ENCODE results near the gene SLC16A11. TPM values are rescaled to one million over a fixed set of nuclear protein-coding genes. Genes with fewer than 3 reads are reported as not detected.
"Not testable (repeated sequence)": the region's sequence is repeated elsewhere in the genome, so short reads cannot be mapped to it uniquely, and the experiment has no call there.

SLC16A11 gene
- total RNA-seq, 1 donor from 2014 or later: 2.8 TPM

DNA sequence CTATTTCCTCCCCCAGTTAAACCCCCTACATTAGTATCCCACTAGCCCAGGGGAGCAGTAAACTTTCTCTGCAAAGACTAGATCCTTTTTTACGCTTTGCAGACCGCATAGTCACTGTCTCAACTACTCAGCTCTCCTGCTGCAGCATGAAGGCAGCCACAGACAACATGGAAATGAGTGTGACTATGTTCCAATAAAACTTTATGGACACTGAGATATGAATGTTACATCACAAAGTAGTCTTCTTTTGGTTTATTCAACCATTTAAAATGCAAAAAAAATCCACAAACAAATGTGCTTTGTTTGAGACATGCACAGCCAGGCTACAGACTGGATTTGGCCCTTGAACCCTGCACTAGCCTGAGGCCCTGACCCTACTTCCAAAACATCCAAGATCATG, 33.4 kb downstream of the SLC16A11 start:
- no peak for DNase-seq (ENCODE audit: low spot score)

DNA sequence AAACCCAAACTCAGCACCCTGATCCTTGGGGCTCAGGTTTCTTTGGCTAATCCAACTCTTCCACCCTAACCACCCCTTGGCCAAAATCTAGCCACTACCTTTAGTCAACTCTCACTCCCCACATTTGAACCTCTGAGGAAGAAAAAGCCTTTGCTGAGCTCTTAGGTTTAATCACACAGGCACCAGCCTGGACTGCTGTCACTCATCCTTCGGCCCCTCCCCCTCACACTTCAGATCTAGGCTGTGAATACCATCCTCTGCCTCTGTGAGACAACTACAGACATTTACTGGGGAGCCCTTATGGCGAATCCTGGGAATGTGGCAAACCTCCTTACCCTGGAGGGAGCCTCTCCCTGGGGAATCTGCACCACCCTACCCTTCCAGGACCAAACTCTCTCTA, 36.7 kb downstream of the SLC16A11 start:
- no peak for DNase-seq (ENCODE audit: low spot score)

DNA sequence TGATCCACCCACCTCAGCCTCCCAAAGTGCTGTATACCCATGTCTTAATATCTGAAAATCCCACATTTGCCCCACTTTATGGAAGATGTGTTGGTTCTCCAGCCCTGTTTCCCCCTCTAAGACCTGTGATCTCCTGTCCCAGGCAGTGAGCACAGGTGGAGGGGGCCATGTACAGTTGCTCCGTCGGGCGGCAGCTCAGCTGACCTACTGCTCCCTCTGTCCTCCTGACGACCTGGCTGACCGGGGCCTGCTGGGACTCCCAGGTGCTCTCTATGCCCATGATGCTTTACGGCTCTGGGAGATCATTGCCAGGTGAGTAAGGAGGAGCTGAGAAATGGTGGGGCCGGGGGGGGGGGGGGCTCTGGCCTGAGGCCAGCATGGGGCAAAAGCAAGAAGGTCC, 38.2 kb downstream of the SLC16A11 start:
- DNase-seq (ENCODE audit: low spot score): no peak

DNA sequence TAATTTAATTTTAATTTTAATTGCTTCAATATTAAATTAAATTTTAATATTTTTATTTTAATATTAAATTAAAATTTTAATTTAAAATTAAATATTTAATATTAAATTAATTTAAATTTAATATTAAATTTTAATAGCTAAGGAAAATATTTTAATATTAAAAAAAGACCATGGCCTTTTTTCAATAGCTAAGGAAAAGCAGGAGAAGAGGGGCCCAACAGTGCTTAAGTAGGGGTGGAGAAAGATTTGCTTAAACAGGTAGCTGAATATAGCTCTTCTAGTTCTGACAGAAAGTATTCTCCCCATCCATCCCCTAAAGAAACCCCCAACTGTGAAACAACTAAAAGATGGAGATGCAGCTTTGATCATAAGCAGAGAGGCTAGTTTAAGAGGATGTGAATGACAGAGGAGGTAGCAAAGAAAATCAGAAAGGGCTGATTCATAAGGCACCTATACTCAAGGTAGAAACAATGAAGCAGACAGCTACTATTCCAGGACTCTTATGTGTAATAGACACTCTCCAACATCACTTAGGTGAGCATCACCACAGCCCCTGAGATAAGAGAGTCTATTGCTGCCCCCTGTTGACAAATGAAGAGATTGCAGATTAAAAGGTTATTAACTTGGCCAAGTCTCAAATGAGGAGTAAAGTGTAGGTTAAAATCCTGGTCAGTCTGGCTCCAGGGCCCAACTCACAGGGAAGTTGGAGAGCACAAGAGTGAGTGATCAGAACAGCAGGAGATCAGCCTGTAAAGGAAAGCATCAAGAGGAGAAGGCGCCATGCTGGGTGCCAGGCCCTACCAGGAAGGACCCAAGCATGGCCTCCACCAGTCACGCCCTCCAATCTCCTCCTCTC, 39.3 kb downstream of the SLC16A11 start:
- no peak for DNase-seq (ENCODE audit: low spot score)

DNA sequence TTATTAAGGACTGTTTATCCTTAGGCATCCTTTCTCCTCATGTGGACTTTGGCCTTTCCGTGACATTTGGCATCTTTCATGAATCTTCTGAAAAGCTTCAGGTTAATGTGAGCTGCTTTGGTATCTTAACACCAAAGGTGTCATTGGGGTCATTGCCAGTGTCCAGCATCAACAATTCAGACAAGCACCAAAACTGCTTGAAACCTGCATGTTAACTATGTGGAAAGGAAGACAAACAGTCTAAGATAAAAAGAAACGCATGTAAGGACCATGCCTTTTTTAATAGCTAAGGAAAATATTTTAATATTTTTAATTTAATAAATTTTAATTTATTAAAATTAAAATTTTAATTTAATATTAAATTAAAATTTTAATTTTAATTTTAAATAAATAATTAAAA, 40.1 kb downstream of the SLC16A11 start:
- DNase-seq (ENCODE audit: low spot score): no peak

DNA sequence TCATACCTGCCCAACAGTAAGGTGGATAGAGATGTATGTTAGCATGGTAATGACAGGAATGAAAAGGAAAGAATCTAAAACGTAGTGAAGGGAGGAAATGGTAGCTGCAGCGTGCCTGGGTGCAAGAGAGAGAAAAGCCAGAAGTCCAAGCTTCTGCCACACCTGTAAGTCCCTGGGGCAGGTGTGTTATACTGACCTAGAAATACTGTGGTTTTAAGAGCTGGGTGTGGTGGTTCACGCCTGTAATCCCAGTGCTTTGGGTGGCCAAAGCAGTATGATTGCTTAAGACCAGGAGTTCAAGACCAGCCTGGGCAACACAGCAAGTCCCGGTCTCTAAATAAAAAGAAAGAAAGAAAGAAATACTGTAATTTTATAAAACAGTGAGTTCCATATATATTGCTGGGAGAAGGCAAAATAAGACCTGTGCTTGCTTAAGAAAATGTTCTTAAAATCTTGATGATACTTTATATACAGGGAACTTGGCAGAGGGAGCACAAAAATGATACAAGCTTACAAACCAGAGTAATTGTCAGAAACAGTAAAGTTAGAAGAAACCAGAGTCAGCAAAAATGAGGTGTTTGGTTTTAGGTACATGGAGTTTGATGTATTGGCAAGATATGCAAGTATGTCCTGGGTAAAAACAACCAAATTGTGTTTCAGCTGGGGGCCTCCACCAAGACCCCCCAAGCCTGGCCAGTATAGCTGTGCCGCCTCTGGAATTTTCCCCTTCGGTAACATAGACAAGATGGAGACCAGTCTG, 41.4 kb downstream of the SLC16A11 start:
- DNase-seq (ENCODE audit: low spot score): no peak

DNA sequence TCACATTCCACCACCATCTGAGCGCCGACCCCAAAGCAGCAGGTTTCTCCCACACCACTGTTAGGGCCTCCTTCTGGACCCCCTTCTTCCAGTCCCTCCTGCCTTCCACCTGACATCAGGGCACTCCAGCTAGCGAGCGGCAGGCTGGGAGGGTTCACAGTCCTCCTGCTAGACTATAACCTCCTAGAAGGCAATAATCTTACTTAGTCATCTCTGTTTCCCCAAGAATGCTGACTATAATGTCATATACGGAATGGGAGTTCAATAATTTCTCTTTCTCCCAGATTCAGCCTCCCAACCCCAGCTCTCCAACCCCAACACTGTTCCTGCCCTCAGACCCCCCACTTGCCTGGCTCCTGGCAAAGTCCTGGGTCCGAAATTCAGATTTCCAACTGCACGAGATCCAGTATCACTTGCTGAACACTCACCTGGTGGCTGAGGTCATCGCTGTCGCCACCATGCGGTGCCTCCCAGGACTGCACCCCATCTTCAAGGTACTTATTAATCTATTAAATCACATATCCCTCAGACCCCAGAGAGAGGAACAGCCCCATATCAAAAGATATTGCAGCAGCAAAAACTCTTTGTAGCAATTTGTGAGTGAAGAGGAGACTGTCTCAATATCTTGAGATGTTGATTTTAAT, 42.5 kb downstream of the SLC16A11 start:
- DNase-seq (ENCODE audit: low spot score): no peak

DNA sequence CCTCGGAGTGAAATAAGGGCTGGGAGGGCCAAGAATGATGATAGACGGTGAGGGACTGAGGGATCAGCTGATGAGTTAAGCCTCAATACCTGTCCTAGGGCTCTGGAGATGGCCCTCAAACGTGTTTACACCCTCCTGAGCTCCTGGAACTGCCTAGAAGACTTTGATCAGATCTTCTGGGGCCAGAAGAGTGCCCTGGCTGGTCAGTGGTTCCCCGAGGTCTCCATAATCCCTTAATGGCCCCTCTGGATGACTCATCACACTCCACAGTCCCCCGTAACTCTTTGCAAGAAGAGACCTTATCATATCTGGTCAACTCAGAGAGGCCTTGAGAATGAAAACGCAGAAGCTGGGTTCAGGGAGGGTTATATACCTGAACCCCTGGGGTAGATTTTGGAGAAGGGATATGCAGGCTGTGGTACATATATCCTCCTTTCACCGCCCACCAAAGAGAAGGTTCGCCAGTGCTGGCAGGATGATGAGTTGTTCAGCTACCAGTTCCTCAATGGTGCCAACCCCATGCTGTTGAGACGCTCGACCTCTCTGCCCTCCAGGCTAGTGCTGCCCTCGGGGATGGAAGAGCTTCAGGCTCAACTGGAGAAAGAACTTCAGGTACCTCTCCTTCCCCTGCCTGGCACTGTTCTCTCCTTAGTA, 44.9 kb downstream of the SLC16A11 start:
- no peak for DNase-seq (ENCODE audit: low spot score)

DNA sequence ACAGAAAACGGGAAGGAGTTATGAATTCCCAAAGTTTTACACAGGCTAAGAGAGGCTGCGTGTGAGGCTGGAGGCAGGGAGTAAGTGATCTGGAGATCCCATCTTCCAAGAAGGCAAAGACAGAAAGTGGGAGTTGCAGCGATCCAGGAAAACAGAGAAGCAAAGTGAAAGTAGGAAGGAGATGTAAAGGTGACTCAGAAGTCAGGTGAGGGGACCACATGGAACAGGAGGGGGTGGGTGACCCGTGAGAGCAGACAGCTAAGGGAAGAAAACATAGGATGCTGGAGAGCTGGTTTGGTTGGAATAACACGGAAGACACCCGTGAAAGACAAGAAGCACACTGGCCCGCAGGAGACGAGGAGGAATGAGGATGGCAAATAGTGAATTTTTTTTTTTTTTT, 46.7 kb downstream of the SLC16A11 start:
- DNase-seq (ENCODE audit: low spot score): no peak

DNA sequence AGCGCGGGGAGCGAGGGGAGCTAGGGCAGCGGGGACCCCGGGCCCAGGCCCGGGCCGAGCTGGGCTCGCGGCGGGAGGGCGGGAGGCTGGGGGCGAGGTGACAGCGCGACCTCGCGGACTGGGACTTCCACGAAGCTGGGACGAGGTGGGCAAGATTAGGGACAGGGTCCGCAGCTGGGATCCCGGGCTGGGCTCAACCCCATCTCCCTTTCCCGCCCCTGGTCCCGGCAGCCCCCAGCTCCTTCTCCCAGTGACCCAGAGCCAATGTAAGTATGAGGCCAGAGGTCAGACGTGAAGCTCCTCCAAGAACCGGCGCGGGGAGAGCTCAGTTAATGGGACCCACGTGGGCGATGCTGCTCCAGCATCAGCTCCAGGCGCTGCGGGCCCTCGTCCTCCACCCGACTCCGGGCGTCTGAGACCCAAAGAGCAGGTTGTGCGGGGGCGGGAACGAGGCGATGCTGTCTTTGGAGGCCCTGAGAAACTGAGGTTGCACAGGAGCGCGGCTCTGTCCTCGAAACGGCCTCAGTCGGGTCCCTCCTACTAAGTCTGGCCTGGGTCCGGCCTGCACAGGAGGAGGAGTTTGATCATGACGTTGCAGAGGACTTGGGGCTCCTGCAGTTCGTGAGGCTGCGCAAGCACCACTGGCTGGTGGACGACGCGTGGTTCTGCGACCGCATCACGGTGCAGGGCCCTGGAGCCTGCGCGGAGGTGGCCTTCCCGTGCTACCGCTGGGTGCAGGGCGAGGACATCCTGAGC, 47.5 kb downstream of the SLC16A11 start:
- DNase-seq (ENCODE audit: low spot score): no peak

DNA sequence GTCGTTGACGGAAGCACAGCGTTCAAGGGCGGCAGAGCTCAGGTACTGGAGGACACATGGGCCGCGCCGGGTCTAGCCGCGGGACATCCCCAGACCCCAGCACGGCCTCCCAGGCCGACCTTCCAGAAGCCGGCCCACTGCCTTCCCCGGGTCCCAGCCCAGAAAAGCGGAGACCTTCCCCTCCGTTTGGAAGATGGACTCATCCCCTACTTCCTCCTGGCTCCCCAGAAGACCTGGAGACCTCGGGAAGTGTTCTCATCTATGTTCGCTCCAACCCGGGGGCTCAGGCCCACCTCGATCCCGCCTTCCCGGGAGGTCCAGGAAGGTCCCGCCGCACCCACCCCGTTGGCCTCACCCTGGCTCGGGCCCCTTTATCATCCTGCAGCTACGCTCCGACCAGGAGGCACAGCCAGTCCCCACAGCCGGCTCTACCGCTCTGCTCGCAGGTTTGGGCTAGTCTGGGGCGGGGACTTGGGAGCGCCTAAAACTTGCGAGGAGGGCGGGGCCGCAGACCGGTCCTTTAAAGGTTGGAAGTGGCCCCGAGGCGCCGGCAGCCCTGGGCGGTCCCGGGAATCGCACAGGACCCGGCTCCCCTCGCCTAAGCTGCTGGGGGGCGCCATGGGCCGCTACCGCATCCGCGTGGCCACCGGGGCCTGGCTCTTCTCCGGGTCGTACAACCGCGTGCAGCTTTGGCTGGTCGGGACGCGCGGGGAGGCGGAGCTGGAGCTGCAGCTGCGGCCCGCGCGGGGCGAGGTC, 48.2 kb downstream of the SLC16A11 start, which contains the start of gene ALOX12:
ALOX12 (plus strand) TSS at position 550 of the 756 bp plus-strand sequence; CDS start at position 619, 69 bp downstream.
- peak; percentile 80 for DNase-seq (ENCODE audit: low spot score)

DNA sequence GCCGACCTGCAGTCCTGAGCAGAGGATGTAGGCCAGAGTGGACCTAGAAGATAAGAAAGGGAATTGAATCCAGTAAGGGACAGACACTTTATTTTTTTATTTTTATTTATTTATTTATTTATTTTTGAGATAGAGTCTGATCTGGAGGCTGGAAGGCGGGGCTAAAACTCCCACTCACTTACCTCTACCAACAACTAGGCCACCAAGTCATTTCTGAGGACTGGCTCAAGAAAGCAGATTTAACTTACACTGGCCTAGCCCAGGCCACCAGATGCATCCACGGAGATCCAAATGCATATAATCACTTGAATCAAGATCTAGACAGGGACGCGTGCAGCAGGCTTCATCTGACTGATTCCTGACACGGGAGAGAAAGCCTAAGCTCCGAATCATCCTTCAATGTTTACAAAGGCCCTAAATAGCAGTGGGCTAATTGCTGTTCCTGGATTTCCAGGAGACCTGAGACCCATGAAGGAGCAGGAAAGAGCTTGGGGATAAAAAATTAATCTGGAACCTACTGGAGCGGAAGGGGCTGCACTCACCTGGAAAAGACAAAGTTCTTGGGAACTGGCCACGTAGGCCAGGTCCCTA, 49.1 kb downstream of the SLC16A11 start:
- no peak for DNase-seq (ENCODE audit: low spot score)

DNA sequence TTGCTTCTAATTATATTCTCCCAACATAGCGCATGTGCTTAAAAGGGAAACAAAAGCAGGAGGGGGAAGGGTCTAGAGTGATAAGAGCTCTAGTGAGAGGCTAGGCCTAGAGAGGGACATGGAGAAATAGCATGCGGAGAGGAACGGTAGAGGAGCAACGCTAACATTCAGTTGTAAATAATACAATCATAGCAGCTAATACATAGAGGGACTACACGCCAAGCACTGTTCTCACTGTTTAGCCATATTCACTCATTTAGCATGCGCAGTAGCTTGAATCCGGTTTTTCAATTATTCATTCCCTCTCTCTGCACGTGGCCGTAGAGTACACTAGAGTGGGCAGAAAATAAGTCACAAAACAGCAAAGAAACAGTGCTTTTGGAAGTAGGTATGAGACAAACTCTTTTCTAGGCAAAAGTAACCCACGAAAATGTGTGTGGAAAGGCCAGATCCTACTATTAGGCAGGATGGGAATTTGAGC, 49.7 kb downstream of the SLC16A11 start:
- no peak for DNase-seq (ENCODE audit: low spot score)

DNA sequence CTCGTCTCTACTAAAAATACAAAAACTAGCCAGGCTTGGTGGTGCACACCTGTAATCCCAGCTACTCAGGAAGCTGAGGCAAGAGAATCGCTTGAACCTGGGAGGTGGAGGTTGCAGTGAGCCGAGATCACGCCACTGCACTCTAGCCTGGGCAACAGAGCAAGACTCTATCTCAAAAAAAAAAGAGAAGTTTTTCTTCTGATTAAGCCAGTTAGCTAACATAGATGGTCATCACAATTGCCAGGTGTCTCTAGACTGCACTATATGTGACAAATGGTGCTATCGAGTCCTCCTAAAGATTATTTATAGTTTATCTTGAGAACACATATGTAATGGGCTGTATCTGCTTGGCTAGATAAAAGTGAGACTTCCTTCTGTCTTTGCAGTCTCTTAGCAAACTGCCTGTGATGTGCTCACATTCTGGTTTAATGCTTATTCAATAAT, 50.3 kb downstream of the SLC16A11 start:
- not testable (repeated sequence) for DNase-seq (ENCODE audit: low spot score)

Other genes starting within 250 kb of the SLC16A11 start
- not detected for gene TEKT1, start 212.4 kb downstream of the SLC16A11 start, total RNA-seq
- gene ALOX12, start 48.0 kb downstream of the SLC16A11 start, total RNA-seq: 1.9 TPM
- gene RNASEK, start 31.5 kb downstream of the SLC16A11 start, total RNA-seq: 151 TPM
- gene BCL6B, start 21.0 kb downstream of the SLC16A11 start, total RNA-seq: 21.6 TPM
- gene SLC16A13, start 8.1 kb downstream of the SLC16A11 start, total RNA-seq: 6.7 TPM
- 5.1 TPM for gene CLEC10A, start 36.2 kb upstream of the SLC16A11 start, total RNA-seq
- not detected for gene ASGR2, start 70.7 kb upstream of the SLC16A11 start, total RNA-seq
- 2.6 TPM for gene ASGR1, start 135.3 kb upstream of the SLC16A11 start, total RNA-seq
- 26.8 TPM for gene DLG4, start 175.7 kb upstream of the SLC16A11 start, total RNA-seq
- 855 TPM for gene ACADVL, start 175.8 kb upstream of the SLC16A11 start, total RNA-seq
- 38.4 TPM for gene DVL2, start 190.4 kb upstream of the SLC16A11 start, total RNA-seq
- 37.6 TPM for gene PHF23, start 195.4 kb upstream of the SLC16A11 start, total RNA-seq
- gene GABARAP, start 198.4 kb upstream of the SLC16A11 start, total RNA-seq: 453 TPM
- gene CTDNEP1, start 207.6 kb upstream of the SLC16A11 start, total RNA-seq: 116 TPM
- 46.3 TPM for gene ELP5, start 208.1 kb upstream of the SLC16A11 start, total RNA-seq
- gene CLDN7, start 218.4 kb upstream of the SLC16A11 start, total RNA-seq: 157 TPM
- gene SLC2A4, start 237.6 kb upstream of the SLC16A11 start, total RNA-seq: 11.2 TPM

Measured in ureter (tissue), 1 donor.